Thoracic aorta (tissue), 2 donors: ENCODE results near the gene GABBR2. TPM values are rescaled to one million over a fixed set of nuclear protein-coding genes. Genes with fewer than 3 reads are reported as not detected.

ENCODE experiments used
- ATAC-seq: fragments of 150-250 bp; one replicate; pipeline ENCODE4 v1.8.0; 2017; ENCODE audit warnings: low read depth; ENCODE audit not compliant: insufficient number of reproducible peaks, low FRiP score
- DNase-seq: peaks from one replicate; pipeline ENCODE4 v3.0.0-alpha.2; 2020; ENCODE audit warnings: low spot score
- H3K27ac ChIP-seq, 2 donors: fragments of 200-600 bp; sonication (generic); 1 replicate in 1 of 2; 2 replicates in 1 of 2; pipeline ENCODE4 v1.5.1; 2016; ENCODE audit warnings: mild to moderate bottlenecking in 2 of 2, moderate library complexity in 2 of 2
- H3K27me3 ChIP-seq: fragments of 200-600 bp; sonication (generic); replicated peaks from 2 replicates; pipeline ENCODE4 v1.6.0; 2016; ENCODE audit warnings: mild to moderate bottlenecking; ENCODE audit not compliant: insufficient read depth
- H3K36me3 ChIP-seq: fragments of 200-600 bp; sonication (generic); one replicate; pipeline ENCODE4 v1.5.1; 2016
- H3K4me1 ChIP-seq, 2 donors: fragments of 200-600 bp; sonication (generic); 1 replicate in 1 of 2; 2 replicates in 1 of 2; pipeline versions ENCODE4 v1.5.1 to v1.6.0; 2016; ENCODE audit warnings: low read depth in 2 of 2, mild to moderate bottlenecking in 1 of 2; ENCODE audit not compliant: control insufficient read depth in 1 of 2
- H3K4me3 ChIP-seq: fragments of 200-600 bp; sonication (generic); 2 replicates; pipeline ENCODE4 v1.5.1; 2016; ENCODE audit warnings: mild to moderate bottlenecking
- H3K9me3 ChIP-seq: fragments of 200-600 bp; sonication (generic); 2 replicates; pipeline ENCODE4 v1.5.1; 2016
- total RNA-seq, 2 donors: library from RNA; depleted of rRNA; stranded (reverse); fragments of >200 nt; gene quantifications; one replicate each; pipeline versions ENCODE4 v1.1.0 to v1.2.3, GENCODE V29; 2016
- TF ChIP-seq, protein P1 (sequence below): fragments of 200-600 bp; sonication (generic); IDR thresholded peaks from one replicate; pipeline ENCODE4 v1.5.1; 2019; ENCODE audit warnings: antibody characterized with exemption

The GABBR2 gene
- total RNA-seq, 2 donors from 2014 or later: not detected

DNA sequence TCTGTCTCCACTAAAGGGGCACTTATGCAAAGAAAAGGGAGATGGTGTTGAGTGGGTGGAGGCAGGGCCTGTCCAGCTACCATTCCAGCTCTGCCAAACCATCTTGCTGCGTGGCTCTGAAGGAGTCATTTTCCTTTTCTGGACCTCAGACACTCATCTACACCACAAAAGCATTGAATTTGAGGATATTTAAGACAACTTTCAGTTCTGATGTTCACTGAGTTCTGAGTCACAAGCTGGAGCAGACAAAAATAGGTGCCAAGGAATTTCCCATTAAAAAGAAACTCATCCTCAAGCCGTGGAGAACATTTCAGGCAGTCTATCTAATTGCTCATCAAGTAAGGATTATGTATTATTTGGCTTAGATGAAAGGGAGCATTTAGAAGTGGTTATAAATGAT is 258.2 kb downstream of the GABBR2 start:
- no peaks in the 10 kb centered on the region for H3K27me3 ChIP-seq
- no peak overlapping the region for H3K27ac ChIP-seq
- H3K4me1 ChIP-seq: no peaks in the 10 kb centered on the region
- H3K36me3 ChIP-seq: no peaks in the 10 kb centered on the region
- no peak overlapping the region for H3K4me3 ChIP-seq
- H3K9me3 ChIP-seq: no peaks in the 10 kb centered on the region
- TF ChIP-seq, protein P1, sequence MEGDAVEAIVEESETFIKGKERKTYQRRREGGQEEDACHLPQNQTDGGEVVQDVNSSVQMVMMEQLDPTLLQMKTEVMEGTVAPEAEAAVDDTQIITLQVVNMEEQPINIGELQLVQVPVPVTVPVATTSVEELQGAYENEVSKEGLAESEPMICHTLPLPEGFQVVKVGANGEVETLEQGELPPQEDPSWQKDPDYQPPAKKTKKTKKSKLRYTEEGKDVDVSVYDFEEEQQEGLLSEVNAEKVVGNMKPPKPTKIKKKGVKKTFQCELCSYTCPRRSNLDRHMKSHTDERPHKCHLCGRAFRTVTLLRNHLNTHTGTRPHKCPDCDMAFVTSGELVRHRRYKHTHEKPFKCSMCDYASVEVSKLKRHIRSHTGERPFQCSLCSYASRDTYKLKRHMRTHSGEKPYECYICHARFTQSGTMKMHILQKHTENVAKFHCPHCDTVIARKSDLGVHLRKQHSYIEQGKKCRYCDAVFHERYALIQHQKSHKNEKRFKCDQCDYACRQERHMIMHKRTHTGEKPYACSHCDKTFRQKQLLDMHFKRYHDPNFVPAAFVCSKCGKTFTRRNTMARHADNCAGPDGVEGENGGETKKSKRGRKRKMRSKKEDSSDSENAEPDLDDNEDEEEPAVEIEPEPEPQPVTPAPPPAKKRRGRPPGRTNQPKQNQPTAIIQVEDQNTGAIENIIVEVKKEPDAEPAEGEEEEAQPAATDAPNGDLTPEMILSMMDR: no peak
- DNase-seq: no peak
- ATAC-seq: no peak

DNA sequence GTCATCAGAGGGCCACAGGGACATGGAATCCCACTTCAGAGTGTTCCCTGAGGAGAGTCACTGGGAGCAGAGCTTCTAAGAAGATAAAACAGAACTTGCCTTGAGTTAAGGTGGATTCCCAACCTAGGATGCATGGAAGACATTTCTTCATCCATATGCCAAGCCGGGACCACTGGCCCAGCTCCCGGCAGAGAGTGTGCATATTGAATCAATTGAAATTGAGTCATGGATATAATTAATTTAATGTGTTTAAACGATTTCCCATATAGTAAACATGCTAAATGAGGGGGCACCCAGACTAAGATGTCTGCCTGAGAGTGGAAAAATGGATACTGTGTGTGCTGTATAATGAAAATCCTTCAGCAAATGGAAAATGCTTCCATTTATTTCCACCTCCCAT is 258.9 kb downstream of the GABBR2 start:
- H3K27me3 ChIP-seq: no peaks in the 10 kb centered on the region
- TF ChIP-seq, protein P1: no peak
- H3K36me3 ChIP-seq: no peaks in the 10 kb centered on the region
- H3K27ac ChIP-seq: no peak overlapping the region
- no peaks in the 10 kb centered on the region for H3K9me3 ChIP-seq
- no peak for DNase-seq
- no peak for ATAC-seq
- no peak overlapping the region for H3K4me3 ChIP-seq
- no peaks in the 10 kb centered on the region for H3K4me1 ChIP-seq

DNA sequence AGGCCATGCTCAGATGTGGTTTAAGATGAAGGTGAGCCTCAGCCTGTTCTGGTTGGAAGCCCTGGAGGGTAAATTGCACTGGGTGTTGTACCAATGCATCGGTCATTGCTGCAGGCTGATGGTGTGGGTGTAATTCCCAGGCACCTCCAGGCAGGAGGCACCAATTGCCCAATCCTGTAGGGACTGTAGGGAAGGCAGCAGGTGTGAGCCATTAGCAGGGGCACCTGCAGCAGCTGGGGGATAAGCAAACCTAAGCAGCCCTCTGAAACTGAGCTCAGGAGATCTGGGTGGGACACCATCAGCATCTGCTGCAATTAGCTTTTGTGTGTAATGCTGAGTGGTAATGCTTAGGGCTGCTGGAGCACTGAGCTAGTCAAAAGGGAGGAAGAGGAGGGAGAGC is 263.2 kb downstream of the GABBR2 start:
- H3K4me1 ChIP-seq: no peaks in the 10 kb centered on the region
- H3K9me3 ChIP-seq: no peaks in the 10 kb centered on the region
- DNase-seq (no peak), ATAC-seq (no peak)
- TF ChIP-seq, protein P1: no peak
- H3K4me3 ChIP-seq: no peak overlapping the region
- no peaks in the 10 kb centered on the region for H3K36me3 ChIP-seq
- H3K27me3 ChIP-seq: no peaks in the 10 kb centered on the region
- H3K27ac ChIP-seq: no peak overlapping the region

DNA sequence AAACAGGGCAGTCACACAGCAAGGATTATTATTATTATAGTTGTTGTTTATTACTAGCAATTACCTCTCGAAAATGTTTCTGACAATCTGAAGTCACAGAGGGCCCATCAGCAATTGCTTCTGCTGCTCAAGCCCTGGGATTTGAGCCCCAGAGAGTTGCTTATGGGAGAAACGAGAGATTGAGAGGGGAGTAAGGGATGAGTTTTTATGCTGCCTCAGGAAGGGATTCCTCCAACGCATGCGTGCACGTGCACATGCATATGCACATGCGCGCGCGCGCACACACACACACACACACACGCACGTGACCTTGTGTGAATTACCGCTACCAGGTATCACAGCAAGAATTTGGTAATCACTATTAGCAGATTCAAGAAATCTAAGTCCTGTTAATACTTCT is 264.1 kb downstream of the GABBR2 start:
- Histone ChIP-seq H3K27ac (no peak overlapping the region), H3K4me1 (no peaks in the 10 kb centered on the region), H3K36me3 (no peaks in the 10 kb centered on the region), H3K27me3 (no peaks in the 10 kb centered on the region), H3K4me3 (no peak overlapping the region), H3K9me3 (no peaks in the 10 kb centered on the region)
- TF ChIP-seq, protein P1: no peak
- DNase-seq (no peak), ATAC-seq (no peak)

DNA sequence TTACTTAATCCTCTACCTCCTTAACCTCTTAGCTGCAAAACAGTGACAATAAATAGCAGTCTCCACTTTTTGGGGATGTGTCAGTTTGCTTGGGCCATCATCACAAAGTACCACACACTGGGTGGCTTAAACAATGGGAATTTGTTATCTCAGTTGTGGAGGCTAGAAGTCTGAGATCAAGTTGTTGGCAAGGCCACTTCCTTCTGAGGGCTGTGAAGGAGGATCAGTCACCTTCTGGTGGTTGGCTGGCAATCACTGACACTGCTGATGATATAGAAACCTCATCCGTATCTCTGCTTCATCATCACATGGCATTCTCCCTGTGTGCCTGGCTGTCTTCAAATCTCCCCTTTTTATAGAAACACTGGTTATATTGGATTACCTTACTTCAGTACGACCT is 266.2 kb downstream of the GABBR2 start:
- no peaks in the 10 kb centered on the region for H3K27me3 ChIP-seq
- no peak for DNase-seq
- ATAC-seq: no peak
- no peaks in the 10 kb centered on the region for H3K4me1 ChIP-seq
- H3K27ac ChIP-seq: no peak overlapping the region
- H3K9me3 ChIP-seq: no peaks in the 10 kb centered on the region
- no peak overlapping the region for H3K4me3 ChIP-seq
- TF ChIP-seq, protein P1: no peak
- no peaks in the 10 kb centered on the region for H3K36me3 ChIP-seq
